Measurements from ENCODE around the gene SLIT3. TPM values are rescaled to one million over a fixed set of nuclear protein-coding genes. Genes with fewer than 3 reads are reported as not detected.
"Not testable (repeated sequence)": the region's sequence is repeated elsewhere in the genome, so short reads cannot be mapped to it uniquely, and the experiment has no call there.

The SLIT3 gene
- total RNA-seq, 4 donors from 2014 or later, result 41.1 to 86.6 (median 62.7) TPM

DNA sequence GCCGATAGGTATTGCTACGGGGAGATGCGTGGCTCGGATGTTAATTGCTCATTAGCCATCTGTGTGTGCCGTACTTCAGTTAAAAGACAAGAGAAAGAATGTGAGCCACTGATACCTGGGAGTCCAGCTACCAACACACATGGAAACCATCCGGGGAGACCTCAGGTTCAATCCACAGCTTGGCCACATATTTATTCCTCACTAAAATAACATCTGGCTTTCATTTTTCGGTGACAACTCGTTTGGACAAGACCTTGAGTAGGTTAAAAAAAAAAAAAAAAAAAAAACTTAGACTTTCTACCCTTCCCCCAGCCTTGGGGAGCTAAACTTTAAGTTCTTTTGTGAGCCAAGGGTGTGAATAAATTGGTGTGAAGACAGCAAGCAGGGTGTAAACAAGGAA lies 84.1 kb downstream of the SLIT3 start:
- no peaks in the 10 kb centered on the region for H3K9me3 ChIP-seq
- H3K36me3 ChIP-seq, result no peaks in the 10 kb centered on the region
- H3K4me3 ChIP-seq, result no peak overlapping the region
- DNase-seq (ENCODE audit: extremely low spot score), result no peak
- peaks cover 0 to 27% (median 6%) of the 10 kb centered on the region in 4 donors for H3K4me1 ChIP-seq
- TF ChIP-seq EP300 (IDR thresholded peaks at IDR 0.05) (no peak), POLR2A (IDR thresholded peaks at IDR 0.05; ENCODE audit: low read depth) (no peak), POLR2AphosphoS5 (IDR thresholded peaks at IDR 0.05) (no peak)
- TF ChIP-seq, protein P1, sequence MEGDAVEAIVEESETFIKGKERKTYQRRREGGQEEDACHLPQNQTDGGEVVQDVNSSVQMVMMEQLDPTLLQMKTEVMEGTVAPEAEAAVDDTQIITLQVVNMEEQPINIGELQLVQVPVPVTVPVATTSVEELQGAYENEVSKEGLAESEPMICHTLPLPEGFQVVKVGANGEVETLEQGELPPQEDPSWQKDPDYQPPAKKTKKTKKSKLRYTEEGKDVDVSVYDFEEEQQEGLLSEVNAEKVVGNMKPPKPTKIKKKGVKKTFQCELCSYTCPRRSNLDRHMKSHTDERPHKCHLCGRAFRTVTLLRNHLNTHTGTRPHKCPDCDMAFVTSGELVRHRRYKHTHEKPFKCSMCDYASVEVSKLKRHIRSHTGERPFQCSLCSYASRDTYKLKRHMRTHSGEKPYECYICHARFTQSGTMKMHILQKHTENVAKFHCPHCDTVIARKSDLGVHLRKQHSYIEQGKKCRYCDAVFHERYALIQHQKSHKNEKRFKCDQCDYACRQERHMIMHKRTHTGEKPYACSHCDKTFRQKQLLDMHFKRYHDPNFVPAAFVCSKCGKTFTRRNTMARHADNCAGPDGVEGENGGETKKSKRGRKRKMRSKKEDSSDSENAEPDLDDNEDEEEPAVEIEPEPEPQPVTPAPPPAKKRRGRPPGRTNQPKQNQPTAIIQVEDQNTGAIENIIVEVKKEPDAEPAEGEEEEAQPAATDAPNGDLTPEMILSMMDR (IDR thresholded peaks at IDR 0.05), result no peak
- H3K27ac ChIP-seq (replicated peaks in 1 of 4), result no peak overlapping the region
- no peaks in the 10 kb centered on the region for H3K27me3 ChIP-seq
- WGBS, result 74% methylated on average over 8 of the region's 8 CpGs
- intact Hi-C loops (cut with DNase I), result no loop called here

DNA sequence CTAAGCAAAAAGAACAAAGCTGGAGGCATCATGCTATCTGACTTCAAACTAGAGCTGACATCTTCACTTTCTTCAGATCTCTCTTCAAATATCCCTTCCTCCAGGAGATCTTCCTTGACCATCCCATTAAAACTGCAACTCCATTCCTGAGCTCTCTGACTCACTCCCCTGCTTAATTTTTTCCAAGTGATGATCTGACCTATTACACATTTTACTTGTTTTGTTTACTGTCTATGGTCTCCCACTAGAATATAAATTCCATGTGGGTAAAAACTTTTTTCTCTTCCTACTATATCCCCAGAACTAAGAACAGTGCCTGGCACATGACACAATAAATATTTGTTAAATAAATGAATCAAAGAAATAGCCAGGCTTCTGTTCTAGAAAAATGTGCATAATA lies 87.5 kb downstream of the SLIT3 start:
- Histone ChIP-seq H3K4me3 (no peak overlapping the region), H3K4me1 (peaks cover 0 to 17% (median 3%) of the 10 kb centered on the region in 4 donors), H3K27ac (replicated peaks in 1 of 4) (no peak overlapping the region), H3K36me3 (no peaks in the 10 kb centered on the region), H3K9me3 (no peaks in the 10 kb centered on the region), H3K27me3 (no peaks in the 10 kb centered on the region)
- no peak for DNase-seq (ENCODE audit: extremely low spot score)
- intact Hi-C loops (cut with DNase I), result no loop called here
- TF ChIP-seq POLR2A (IDR thresholded peaks at IDR 0.05; ENCODE audit: low read depth) (no peak), EP300 (IDR thresholded peaks at IDR 0.05) (no peak), POLR2AphosphoS5 (IDR thresholded peaks at IDR 0.05) (no peak)
- TF ChIP-seq, protein P1 (IDR thresholded peaks at IDR 0.05), result no peak

DNA sequence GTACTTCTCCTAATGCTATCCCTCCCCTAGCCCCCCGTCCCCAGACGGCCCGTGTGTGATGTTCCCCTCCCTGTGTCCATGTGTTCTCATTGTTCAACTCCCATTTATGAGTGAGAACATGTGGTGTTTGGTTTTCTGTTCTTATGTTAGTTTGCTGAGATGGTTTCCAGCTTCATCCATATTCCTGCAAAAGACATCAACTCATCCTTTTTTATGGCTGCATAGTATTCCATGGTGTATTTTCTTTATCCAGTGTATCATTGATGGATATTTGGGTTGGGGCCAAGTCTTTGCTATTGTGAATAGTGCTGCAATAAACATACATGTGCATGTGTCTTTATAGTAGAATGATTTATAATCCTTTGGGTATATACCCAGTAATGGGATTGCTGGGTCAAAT lies 89.2 kb downstream of the SLIT3 start:
- H3K27me3 ChIP-seq; H3K9me3 ChIP-seq; H3K4me3 ChIP-seq; H3K27ac ChIP-seq (replicated peaks in 1 of 4); DNase-seq (ENCODE audit: extremely low spot score); H3K36me3 ChIP-seq; H3K4me1 ChIP-seq; intact Hi-C loops (cut with DNase I): not testable (repeated sequence)
- 100% methylated on average over 3 of the region's 3 CpGs for WGBS

DNA sequence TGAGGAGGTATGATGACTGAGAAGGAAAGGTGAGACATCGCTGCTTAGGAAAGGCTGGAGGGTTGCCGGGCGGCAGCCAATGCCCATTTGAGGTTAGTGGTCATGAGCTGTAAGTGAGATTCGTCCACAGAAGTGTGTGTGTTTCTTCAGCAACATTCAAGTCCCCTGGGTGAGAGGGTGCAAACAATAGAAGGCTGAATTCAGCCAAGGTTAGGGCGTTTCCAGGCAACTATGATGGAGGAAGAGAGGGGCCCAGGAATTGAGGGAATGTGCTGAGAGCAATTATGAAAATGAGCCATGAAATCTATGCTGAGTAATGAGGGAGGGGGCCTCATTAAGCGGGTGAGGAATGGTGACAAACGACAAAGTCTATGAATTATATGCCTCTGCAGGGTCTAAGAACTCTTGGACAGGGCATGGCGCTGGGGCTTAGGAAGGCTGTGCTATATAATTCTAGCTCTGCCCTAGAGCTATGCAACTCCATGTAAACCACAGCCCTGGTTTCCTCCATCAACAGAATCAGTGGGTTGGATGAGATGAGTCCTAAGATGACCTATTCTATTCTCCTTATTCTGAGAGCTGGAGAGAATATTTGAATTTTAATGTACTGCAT lies 96.0 kb downstream of the SLIT3 start:
- Histone ChIP-seq H3K4me3 (no peak overlapping the region), H3K4me1 (peaks cover 0 to 5% (median 0%) of the 10 kb centered on the region in 4 donors), H3K9me3 (peaks cover 0 to 4% (median 0%) of the 10 kb centered on the region in 4 donors), H3K27ac (replicated peaks in 1 of 4) (no peak overlapping the region), H3K36me3 (no peaks in the 10 kb centered on the region), H3K27me3 (no peaks in the 10 kb centered on the region)
- DNase-seq (ENCODE audit: extremely low spot score), result no peak
- 85% methylated on average over 8 of the region's 8 CpGs for WGBS
- intact Hi-C loops (cut with DNase I), result no loop called here
- TF ChIP-seq POLR2AphosphoS5 (IDR thresholded peaks at IDR 0.05), result no peak

DNA sequence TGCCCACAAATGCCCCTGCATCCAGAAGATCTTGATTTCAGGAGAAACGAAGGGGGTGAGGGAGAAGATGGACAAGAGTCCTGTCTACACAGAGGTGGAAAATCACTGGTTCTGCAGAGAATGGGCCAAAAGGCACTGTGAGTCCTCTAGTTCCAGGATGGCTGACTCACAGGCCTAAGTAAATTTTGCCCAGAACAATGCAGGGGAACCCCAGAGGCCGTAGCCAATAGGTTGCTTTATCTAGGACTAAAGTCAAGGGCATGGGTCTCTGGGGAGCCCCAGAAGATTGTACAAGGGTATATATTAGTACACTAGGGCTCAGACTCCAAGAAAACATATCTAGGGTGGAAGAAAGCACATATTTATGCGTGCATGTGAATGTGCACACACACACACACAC lies 98.0 kb downstream of the SLIT3 start:
- Histone ChIP-seq H3K4me1 (peaks cover 0 to 5% (median 0%) of the 10 kb centered on the region in 4 donors), H3K27ac (replicated peaks in 1 of 4) (no peak overlapping the region), H3K36me3 (no peaks in the 10 kb centered on the region), H3K9me3 (peaks cover 0 to 4% (median 0%) of the 10 kb centered on the region in 4 donors), H3K4me3 (no peak overlapping the region), H3K27me3 (no peaks in the 10 kb centered on the region)
- DNase-seq (ENCODE audit: extremely low spot score), result no peak
- TF ChIP-seq, protein P1 (IDR thresholded peaks at IDR 0.05), result no peak
- no peak for TF ChIP-seq EP300 (IDR thresholded peaks at IDR 0.05)
- no peak for TF ChIP-seq POLR2AphosphoS5 (IDR thresholded peaks at IDR 0.05)
- no peak for TF ChIP-seq POLR2A (IDR thresholded peaks at IDR 0.05; ENCODE audit: low read depth)
- 65% methylated on average over 3 of the region's 3 CpGs for WGBS
- intact Hi-C loops (cut with DNase I), result no loop called here

DNA sequence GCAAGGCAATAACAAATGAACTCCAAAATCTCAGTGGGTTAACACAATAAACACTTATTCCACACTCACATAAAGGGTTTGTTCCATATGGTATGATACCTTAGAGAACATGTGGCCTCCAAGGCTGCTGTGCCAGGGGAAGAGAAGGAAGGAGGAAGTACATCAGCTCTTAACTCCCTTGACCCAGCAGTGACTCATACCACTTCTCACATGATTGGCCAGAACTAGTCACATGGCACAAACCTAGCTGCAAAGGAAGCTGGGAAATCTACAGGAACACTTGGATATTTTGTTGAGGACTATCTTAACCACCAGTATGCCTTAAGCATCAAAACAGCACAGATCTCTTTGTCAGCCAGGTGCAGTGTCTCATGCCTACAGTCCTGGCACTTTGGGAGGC lies 99.3 kb downstream of the SLIT3 start:
- intact Hi-C loops (cut with DNase I), result no loop called here
- no peak for TF ChIP-seq POLR2AphosphoS5 (IDR thresholded peaks at IDR 0.05)
- TF ChIP-seq POLR2A (IDR thresholded peaks at IDR 0.05; ENCODE audit: low read depth), result no peak
- TF ChIP-seq, protein P1 (IDR thresholded peaks at IDR 0.05), result no peak
- TF ChIP-seq EP300 (IDR thresholded peaks at IDR 0.05), result no peak

More for the DNA sequence above, 99.3 kb downstream of the SLIT3 start:
- H3K4me3 ChIP-seq, result no peak overlapping the region
- peaks cover 0 to 4% (median 0%) of the 10 kb centered on the region in 4 donors for H3K9me3 ChIP-seq
- H3K36me3 ChIP-seq, result no peaks in the 10 kb centered on the region
- H3K4me1 ChIP-seq, result peaks cover 0 to 5% (median 2%) of the 10 kb centered on the region in 4 donors
- no peaks in the 10 kb centered on the region for H3K27me3 ChIP-seq
- H3K27ac ChIP-seq (replicated peaks in 1 of 4), result no peak overlapping the region
- no peak for DNase-seq (ENCODE audit: extremely low spot score)

All from esophagus muscularis mucosa (tissue), 4 donors.